Neural crest cell (in vitro differentiated cells): Measurements from ENCODE around the gene ADAD1. TPM values are rescaled to one million over a fixed set of nuclear protein-coding genes. Genes with fewer than 3 reads are reported as not detected.
"Not testable (repeated sequence)": the region's sequence is repeated elsewhere in the genome, so short reads cannot be mapped to it uniquely, and the experiment has no call there.

Experiments
- DNase-seq: peaks from one replicate; pipeline ENCODE4 v3.0.0; 2021; ENCODE audit warnings: low read depth, mixed read lengths, low spot score
- H3K27ac Mint-ChIP-seq: one replicate; pipeline ENCODE4 v1.8.0; 2021; ENCODE audit warnings: mild to moderate bottlenecking, mixed read lengths; ENCODE audit not compliant: unreplicated experiment
- H3K27me3 Mint-ChIP-seq: 2 replicates; pipeline ENCODE4 v1.8.0; 2021; ENCODE audit warnings: low read depth, mild to moderate bottlenecking, mixed read lengths
- H3K36me3 Mint-ChIP-seq: 2 replicates; pipeline ENCODE4 v1.8.0; 2021; ENCODE audit warnings: low read depth, mild to moderate bottlenecking, mixed read lengths
- H3K4me1 Mint-ChIP-seq: 2 replicates; pipeline ENCODE4 v1.8.0; 2021; ENCODE audit warnings: mixed read lengths
- H3K4me3 Mint-ChIP-seq: one replicate; pipeline ENCODE4 v1.8.0; 2021; ENCODE audit warnings: mild to moderate bottlenecking, mixed read lengths
- H3K9me3 Mint-ChIP-seq: 2 replicates; pipeline ENCODE4 v1.8.0; 2021; ENCODE audit warnings: mixed read lengths
- total RNA-seq: library from RNA; stranded (reverse); gene quantifications from 2 replicates; pipeline ENCODE4 v1.2.1, GENCODE V29; 2021
- TF ChIP-seq, protein P1 (sequence below): fragments of 200-600 bp; sonication (generic); conservative IDR thresholded peaks from 2 replicates; pipeline ENCODE4 v1.5.0; 2021; ENCODE audit warnings: antibody characterized with exemption, mild to moderate bottlenecking

The ADAD1 gene
- total RNA-seq, 1 donor from 2014 or later: not detected

DNA sequence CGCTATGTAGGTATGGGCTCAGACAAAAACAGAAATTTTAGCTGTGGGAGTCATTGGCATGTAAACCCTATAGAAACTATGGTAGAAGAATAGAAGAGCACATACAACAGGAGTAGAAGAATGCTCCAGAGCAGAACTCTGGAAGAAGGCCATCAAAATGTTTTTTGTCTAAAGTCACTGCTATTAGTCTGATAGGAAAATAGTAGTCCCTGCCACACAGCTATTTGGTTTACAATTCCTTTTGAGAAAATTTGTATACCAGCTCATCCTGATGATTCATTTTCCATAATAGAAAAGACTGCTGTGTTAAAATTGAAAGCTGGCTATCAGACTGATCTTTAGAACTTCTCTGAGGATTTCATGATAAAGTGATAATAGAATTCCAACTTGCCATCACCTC, 32.8 kb upstream of the ADAD1 start:
- Mint-ChIP-seq H3K27me3 (no peaks in the 10 kb centered on the region), H3K4me3 (no peak overlapping the region), H3K4me1 (no peaks in the 10 kb centered on the region), H3K36me3 (peaks cover 21% of the 10 kb centered on the region), H3K27ac (no peak overlapping the region), H3K9me3 (no peaks in the 10 kb centered on the region)
- DNase-seq: no peak
- TF ChIP-seq, protein P1, sequence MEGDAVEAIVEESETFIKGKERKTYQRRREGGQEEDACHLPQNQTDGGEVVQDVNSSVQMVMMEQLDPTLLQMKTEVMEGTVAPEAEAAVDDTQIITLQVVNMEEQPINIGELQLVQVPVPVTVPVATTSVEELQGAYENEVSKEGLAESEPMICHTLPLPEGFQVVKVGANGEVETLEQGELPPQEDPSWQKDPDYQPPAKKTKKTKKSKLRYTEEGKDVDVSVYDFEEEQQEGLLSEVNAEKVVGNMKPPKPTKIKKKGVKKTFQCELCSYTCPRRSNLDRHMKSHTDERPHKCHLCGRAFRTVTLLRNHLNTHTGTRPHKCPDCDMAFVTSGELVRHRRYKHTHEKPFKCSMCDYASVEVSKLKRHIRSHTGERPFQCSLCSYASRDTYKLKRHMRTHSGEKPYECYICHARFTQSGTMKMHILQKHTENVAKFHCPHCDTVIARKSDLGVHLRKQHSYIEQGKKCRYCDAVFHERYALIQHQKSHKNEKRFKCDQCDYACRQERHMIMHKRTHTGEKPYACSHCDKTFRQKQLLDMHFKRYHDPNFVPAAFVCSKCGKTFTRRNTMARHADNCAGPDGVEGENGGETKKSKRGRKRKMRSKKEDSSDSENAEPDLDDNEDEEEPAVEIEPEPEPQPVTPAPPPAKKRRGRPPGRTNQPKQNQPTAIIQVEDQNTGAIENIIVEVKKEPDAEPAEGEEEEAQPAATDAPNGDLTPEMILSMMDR: no peak

DNA sequence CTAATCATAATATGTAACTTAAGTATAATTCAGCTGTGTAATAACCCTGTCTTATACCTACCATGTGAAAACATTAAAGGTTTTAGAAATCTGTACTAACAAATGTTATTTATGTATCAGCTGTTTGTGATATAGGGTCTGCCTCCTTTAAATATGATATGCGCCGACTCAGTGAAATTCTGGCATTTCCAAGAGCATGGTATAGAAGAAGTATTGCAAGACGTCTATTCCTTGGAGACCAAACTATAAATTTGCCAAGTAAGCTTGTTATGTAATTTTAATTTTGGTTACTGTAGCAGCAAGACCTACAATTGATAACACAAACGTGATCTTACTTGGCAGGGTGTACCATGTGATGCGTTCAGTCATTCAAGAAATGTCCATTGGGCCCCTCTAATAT, 32.3 kb upstream of the ADAD1 start:
- Mint-ChIP-seq H3K4me3 (no peak overlapping the region), H3K4me1 (no peaks in the 10 kb centered on the region), H3K9me3 (no peaks in the 10 kb centered on the region), H3K27ac (no peak overlapping the region), H3K27me3 (no peaks in the 10 kb centered on the region), H3K36me3 (peaks cover 24% of the 10 kb centered on the region)
- TF ChIP-seq, protein P1: no peak
- no peak for DNase-seq

DNA sequence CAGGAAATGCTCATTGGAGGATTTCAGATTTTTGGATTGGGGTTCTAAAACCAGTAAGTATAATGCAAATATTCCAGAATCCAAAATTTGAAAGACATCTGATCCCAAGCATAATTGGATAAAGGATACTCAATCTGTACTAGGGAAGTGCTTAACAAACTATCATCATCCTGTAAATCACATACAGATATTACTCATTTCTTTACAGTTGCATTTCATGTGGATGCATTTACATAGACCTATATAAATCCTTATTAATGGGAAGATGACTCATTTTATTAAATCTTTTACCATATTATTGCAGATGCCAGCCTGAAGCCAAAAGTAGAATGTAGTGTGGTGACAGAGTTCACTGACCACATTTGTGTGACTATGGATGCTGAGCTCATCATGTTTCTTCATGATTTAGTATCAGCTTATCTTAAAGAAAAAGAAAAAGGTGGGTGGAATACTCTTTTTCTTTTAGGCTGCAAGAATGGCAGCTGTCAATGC, 22.4 kb upstream of the ADAD1 start:
- Mint-ChIP-seq H3K9me3 (no peaks in the 10 kb centered on the region), H3K4me3 (no peak overlapping the region), H3K4me1 (no peaks in the 10 kb centered on the region), H3K27me3 (no peaks in the 10 kb centered on the region), H3K27ac (no peak overlapping the region), H3K36me3 (peaks cover 13% of the 10 kb centered on the region)
- DNase-seq: no peak
- TF ChIP-seq, protein P1: no peak

DNA sequence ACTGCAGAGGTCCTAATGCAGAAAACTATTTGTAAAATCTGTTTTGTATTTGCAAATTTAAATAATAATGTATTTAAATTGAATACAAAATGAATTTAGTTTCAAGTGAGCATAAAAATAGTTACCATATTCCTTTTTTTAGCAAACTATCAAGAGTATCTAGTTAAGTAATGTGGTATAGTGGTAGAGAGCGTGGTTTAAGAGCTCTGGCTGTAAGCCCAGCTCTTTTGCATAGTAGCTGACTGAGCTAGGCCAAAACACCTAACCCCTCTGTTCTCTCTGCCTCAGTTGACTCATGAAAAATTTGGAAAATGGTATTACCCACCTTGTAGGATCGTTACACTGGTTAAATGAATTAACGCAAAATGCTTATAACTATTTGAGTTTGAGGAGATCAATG, 18.1 kb upstream of the ADAD1 start:
- H3K27me3 Mint-ChIP-seq: no peaks in the 10 kb centered on the region
- H3K4me3 Mint-ChIP-seq: no peak overlapping the region
- H3K9me3 Mint-ChIP-seq: no peaks in the 10 kb centered on the region
- H3K36me3 Mint-ChIP-seq: peaks cover 9% of the 10 kb centered on the region
- TF ChIP-seq, protein P1: no peak
- H3K27ac Mint-ChIP-seq: no peak overlapping the region
- DNase-seq: no peak
- no peaks in the 10 kb centered on the region for H3K4me1 Mint-ChIP-seq

DNA sequence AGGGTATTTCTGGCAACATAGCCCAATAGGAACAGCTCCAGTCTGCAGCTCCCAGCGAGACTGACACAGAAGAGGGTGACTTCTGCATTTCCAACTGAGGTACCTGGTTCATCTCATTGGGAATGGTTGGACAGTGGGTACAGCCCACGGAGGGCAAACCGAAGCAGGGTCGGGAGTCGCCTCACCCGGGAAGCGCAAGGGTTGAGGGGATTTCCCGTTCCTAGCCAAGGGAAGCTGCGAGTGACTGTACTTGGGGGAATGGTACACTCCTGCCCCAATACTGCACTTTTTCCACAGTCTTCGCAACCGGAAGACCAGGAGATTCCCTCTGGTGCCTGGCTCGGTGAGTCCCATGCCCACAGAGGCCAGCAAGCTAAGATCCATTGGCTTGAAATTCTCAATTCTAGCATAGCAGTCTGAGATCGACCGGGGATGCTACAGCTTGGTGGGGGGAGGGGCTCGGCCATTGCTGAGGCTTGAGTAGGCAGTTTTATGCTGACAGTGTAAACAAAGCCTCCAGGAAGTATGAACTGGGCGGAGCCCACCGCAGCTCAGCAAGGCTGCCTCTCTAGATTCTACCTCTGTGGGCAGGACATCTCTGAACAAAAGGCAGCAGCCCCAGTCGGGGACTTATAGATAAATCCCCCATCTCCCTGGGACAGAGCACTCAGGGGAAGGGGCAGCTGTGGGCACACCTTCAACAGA, 14.0 kb upstream of the ADAD1 start:
- no peak for DNase-seq
- Mint-ChIP-seq H3K4me3 (no peak overlapping the region), H3K36me3 (peaks cover 23% of the 10 kb centered on the region), H3K9me3 (peaks cover 19% of the 10 kb centered on the region), H3K27ac (no peak overlapping the region), H3K27me3 (no peaks in the 10 kb centered on the region), H3K4me1 (no peaks in the 10 kb centered on the region)
- TF ChIP-seq, protein P1: no peak

DNA sequence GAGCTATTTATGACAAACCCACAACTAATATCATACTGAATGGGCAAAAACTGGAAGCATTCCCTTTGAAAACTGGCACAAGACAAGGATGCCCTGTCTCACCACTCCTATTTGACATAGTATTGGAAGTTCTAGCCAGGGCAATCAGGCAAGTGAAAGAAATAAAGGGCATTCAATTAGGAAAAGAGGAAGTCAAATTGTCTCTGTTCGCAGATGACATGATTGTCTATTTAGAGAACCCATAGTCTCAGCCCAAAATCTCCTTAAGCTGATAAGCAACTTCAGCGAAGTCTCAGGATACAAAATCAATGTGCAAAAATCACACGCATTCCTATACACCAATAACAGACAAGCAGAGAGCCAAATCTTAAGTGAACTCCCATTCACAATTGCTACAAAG, 10.0 kb upstream of the ADAD1 start:
- H3K4me1 Mint-ChIP-seq, H3K27ac Mint-ChIP-seq, H3K4me3 Mint-ChIP-seq, H3K27me3 Mint-ChIP-seq, DNase-seq: not testable (repeated sequence)
- H3K36me3 Mint-ChIP-seq: peaks cover 14% of the 10 kb centered on the region
- H3K9me3 Mint-ChIP-seq: peaks cover 24% of the 10 kb centered on the region
